Astrocyte of the cerebellum (primary cell): Measurements from ENCODE around the gene TUBB3.

ENCODE experiments used
- DNase-seq: peaks from one replicate; pipeline ENCODE4 v3.0.0-alpha.2; 2011; ENCODE audit warnings: low read depth
- H3K4me3 ChIP-seq: 2 replicates; pipeline ENCODE4 v1.5.1; 2011; ENCODE audit warnings: mild to moderate bottlenecking, low read depth, low read length, moderate library complexity
- in situ Hi-C: cut with HindIII; loops from 2 replicates; pipeline ENCODE4 v1.10.0; 2017; ENCODE audit warnings: low sequenced_read_pairs
- TF ChIP-seq, protein P1 (sequence below): IDR thresholded peaks from 2 replicates; pipeline ENCODE4 v1.5.1; 2012; ENCODE audit warnings: low read length, low read depth, moderate library complexity, mild to moderate bottlenecking; ENCODE audit errors: missing control alignments

TUBB3 gene

DNA sequence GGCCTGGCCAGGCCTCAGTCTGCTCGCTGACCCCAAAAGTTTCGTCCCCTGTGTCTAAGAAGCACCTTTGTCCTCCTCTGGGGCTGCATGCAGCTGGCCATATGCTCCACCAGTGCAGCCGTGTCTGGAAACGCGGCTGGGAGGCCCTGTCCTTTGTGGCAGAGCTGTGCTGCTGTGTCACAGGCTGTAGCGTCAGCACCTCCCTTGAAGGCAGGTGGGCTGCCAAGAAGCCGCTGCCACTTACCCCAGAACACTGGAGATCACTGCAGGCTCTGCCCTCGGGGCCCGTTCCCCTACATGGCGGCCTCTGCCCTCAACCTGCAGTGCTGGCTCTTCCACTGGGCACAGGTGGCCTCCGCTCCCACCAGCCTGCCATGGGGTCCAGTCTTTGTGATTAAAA lies 20.2 kb upstream of the TUBB3 start:
- TF ChIP-seq, protein P1, sequence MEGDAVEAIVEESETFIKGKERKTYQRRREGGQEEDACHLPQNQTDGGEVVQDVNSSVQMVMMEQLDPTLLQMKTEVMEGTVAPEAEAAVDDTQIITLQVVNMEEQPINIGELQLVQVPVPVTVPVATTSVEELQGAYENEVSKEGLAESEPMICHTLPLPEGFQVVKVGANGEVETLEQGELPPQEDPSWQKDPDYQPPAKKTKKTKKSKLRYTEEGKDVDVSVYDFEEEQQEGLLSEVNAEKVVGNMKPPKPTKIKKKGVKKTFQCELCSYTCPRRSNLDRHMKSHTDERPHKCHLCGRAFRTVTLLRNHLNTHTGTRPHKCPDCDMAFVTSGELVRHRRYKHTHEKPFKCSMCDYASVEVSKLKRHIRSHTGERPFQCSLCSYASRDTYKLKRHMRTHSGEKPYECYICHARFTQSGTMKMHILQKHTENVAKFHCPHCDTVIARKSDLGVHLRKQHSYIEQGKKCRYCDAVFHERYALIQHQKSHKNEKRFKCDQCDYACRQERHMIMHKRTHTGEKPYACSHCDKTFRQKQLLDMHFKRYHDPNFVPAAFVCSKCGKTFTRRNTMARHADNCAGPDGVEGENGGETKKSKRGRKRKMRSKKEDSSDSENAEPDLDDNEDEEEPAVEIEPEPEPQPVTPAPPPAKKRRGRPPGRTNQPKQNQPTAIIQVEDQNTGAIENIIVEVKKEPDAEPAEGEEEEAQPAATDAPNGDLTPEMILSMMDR: no peak
- in situ Hi-C loops: no loop called here
- DNase-seq: no peak
- no peak overlapping the region for H3K4me3 ChIP-seq

DNA sequence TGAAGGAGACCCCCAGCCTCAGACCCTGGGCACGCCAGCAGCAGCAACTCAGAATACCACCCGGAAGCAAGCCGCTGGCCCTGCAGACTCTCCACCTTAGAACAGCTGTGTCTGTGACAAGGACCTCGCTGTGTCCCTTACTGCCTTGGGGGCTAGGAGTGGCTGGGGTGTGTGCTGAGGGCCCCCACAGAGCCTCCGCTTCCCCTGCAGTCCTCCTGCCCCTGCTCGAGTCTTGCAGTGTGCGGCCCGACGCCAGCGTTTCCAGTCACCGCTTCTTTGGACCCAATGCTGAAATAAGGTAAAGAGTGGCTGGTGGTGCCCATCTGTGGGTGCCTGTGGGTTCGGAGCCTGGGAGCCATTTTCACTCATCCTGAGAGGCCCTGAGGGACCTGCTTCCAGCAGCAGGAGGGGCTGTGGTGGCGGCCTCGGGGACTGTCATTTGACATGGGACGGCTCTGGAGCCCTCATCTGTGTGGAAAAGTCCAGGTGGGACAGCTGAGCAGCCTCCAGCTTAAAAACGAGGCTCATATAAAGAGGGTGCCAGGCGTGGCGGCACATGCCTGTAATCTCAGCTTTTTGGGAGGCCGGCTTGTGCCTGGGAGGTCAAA lies 19.1 kb upstream of the TUBB3 start:
- TF ChIP-seq, protein P1: no peak
- no peak overlapping the region for H3K4me3 ChIP-seq
- in situ Hi-C loops: no loop called here
- DNase-seq: no peak

DNA sequence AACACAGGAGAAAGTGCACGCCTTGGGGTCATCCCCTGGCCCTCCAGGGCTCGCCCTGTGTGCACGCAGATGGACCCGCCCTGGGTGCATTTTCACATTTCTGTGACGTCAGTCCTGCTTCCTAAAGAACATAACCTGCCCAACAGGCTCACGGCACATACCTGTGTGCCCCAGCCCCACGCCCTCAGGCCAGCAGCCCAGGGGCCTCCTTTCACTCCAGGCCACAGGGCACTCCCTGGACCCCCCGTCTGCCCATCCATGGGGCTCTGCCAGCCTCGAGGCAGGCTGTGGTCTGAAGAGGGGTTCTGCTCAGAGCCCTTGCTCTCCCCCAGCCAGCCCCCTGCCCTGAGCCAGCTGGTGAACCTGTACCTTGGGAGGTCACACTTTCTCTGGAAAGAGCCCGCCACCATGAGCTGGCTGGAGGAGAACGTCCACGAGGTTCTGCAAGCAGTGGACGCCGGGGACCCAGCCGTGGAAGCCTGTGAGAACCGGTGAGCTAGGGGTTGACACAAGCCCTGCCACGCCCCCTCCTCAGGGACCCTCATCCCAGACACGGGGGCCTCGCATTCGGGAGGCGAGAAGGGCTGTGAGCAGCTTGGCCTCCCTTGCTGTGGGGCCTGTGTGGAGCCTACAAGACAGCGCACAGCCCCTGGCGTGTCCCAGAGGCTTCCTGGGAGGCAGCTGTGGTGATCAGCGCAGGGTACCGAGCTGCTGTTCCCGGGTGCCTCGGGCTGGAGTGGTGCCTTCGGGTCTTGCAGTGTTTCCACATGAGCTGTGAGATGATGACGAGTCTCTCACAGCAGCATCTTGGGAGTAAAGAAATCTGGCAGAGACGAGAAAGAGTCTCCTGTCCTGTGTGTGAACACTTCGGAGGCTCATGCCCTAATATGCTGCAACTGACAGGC lies 18.3 kb upstream of the TUBB3 start:
- TF ChIP-seq, protein P1: no peak
- in situ Hi-C loops: no loop called here
- no peak for DNase-seq

DNA sequence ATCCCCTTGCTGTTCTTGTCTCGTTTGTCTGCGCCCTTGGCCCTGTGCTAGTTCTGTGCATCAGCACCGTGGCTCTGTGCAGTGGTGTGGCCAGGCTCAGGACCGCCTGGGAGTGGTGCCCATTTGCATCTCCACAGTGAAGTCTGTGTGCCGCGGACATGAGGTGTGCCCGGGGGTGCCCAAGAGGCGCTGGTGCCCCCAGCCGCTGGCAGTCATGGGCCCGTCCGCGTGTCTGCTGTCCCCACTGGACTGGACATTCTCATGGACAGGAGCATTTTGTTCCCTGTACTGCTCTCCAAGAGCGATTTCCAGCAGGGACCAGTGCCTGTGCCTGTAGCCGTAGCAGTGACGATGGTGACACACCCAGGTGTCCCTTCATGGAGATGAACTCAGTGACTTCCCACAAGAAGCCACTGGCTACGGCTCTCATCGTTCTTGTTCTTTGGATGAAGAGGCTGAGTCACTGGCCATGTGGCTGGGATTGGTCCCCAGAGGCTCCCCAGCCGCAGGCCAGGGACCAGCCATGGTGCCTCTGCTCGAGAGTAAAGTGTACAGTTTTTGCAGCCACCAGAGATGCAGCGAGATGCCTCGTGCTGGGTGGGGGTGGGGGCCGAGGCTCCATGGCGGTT lies 17.5 kb upstream of the TUBB3 start:
- in situ Hi-C loops: no loop called here
- no peak for DNase-seq
- no peak overlapping the region for H3K4me3 ChIP-seq
- TF ChIP-seq, protein P1: no peak

More for the DNA sequence above, 18.3 kb upstream of the TUBB3 start:
- H3K4me3 ChIP-seq: no peak overlapping the region

DNA sequence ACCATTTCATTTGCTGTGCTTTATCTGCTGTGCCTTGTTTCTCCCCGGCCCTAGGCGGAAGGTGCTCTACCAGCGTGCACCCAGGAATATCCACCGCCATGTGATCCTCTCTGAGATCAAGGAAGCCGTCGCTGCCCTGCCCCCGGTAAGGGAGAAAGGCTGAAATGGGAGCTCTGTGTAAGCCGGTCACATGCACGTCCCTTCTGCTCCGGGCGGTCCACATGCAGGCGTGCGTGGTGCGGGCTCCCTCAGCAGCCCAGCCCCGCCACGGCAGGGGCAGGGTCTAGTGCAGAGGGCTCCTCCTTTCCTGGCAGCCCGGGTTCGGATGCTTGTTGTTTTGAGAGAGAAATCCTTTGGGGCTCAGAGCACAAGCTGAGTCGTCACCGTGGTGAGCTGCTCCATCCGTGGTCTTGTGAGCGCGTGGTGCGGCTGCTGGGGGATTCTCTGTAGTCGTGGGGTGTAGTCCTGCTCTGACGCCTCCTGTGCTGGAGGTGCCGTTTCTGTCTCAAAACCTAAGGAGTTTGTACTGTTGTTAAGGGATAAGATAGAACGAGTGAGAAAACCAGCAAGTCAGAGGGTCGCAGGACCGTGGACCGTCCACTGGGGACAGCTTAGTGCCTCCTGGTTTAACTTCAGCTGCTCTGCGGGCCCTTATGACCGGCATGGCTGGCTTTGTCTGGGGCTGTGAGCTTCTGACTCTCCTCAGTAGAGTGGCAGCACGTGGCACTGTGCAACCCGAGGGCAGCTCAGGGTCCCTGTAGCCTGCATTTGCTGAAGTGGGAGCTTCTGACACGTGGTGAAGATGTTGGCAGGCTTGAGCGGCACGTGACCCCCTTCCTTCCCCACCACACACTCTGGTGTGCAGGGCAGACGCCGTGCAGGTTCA lies 16.8 kb upstream of the TUBB3 start:
- TF ChIP-seq, protein P1: no peak
- no peak overlapping the region for H3K4me3 ChIP-seq
- no peak for DNase-seq
- in situ Hi-C loops: no loop called here
